HG03280 (cell line): ENCODE data around the gene RAPGEF4.

Experiments used
- ATAC-seq: cut with Tn5 transposase; IDR thresholded peaks from one replicate; pipeline ENCODE4 v1.9.1; 2021; ENCODE audit warnings: mild to moderate bottlenecking, moderate library complexity; ENCODE audit not compliant: unreplicated experiment

Gene RAPGEF4

GRCh38 chr2:172856606-172857005, 121.0 kb downstream of the RAPGEF4 start:
- ATAC-seq = no peak

GRCh38 chr2:172858473-172858745, 122.8 kb downstream of the RAPGEF4 start:
- ATAC-seq = no peak

- no peak for ATAC-seq
Observed at GRCh38 chr2:172859581-172860335, 124.1 kb downstream of the RAPGEF4 start.

- no peak for ATAC-seq
Observed at GRCh38 chr2:172860336-172860707, 124.7 kb downstream of the RAPGEF4 start.

GRCh38 chr2:172861098-172861497, 125.5 kb downstream of the RAPGEF4 start:
- no peak for ATAC-seq

- ATAC-seq = no peak
Observed at GRCh38 chr2:172861656-172862476, 126.2 kb downstream of the RAPGEF4 start.

- no peak for ATAC-seq
Observed at GRCh38 chr2:172863341-172863740, 127.7 kb downstream of the RAPGEF4 start.

- ATAC-seq = peak; percentile 54
Observed at GRCh38 chr2:172864182-172864581, 128.5 kb downstream of the RAPGEF4 start.

GRCh38 chr2:172865422-172865821, 129.8 kb downstream of the RAPGEF4 start:
- ATAC-seq = no peak

GRCh38 chr2:172869861-172870260, 134.2 kb downstream of the RAPGEF4 start:
- no peak for ATAC-seq

- ATAC-seq = no peak
Observed at GRCh38 chr2:172870396-172870795, 134.8 kb downstream of the RAPGEF4 start.

- ATAC-seq = no peak
Observed at GRCh38 chr2:172877826-172878225, 142.2 kb downstream of the RAPGEF4 start.

- no peak for ATAC-seq
Observed at GRCh38 chr2:172878260-172878659, 142.6 kb downstream of the RAPGEF4 start.

- ATAC-seq = no peak
Observed at GRCh38 chr2:172884336-172884735, 148.7 kb downstream of the RAPGEF4 start.

- no peak for ATAC-seq
Observed at GRCh38 chr2:172885996-172886395, 150.4 kb downstream of the RAPGEF4 start.

GRCh38 chr2:172887280-172887679, 151.6 kb downstream of the RAPGEF4 start:
- no peak for ATAC-seq

GRCh38 chr2:172888714-172889669, 153.3 kb downstream of the RAPGEF4 start:
- no peak for ATAC-seq

- ATAC-seq = no peak
Observed at GRCh38 chr2:172889768-172890430, 154.3 kb downstream of the RAPGEF4 start.

GRCh38 chr2:172893111-172893510, 157.5 kb downstream of the RAPGEF4 start:
- no peak for ATAC-seq

- ATAC-seq = no peak
Observed at GRCh38 chr2:172893671-172894070, 158.0 kb downstream of the RAPGEF4 start.
